Gastroesophageal sphincter (tissue), 3 donors: ENCODE measurements around the gene INPP5D.

ENCODE experiments used
- EP300 ChIP-seq: sonication (generic); formaldehyde crosslinking; IDR thresholded peaks from one replicate; pipeline ENCODE4 v1.6.1; 2017; ENCODE audit warnings: antibody characterized with exemption, mild to moderate bottlenecking
- POLR2A ChIP-seq, 2 donors: fragments of 450-650 bp; IDR thresholded peaks; one replicate each; pipeline ENCODE4 v1.6.1; 2017; ENCODE audit warnings: antibody characterized with exemption in 2 of 2, mild to moderate bottlenecking in 2 of 2, moderate library complexity in 1 of 2
- POLR2AphosphoS5 ChIP-seq: sonication (generic); formaldehyde crosslinking; IDR thresholded peaks from one replicate; pipeline ENCODE4 v1.6.1; 2017; ENCODE audit warnings: antibody characterized with exemption
- TF ChIP-seq, protein P1 (sequence below), 4 experiments: fragments of 200-600 bp in 2 of 4; fragments of 450-650 bp in 2 of 4; sonication (generic) in 1 of 4; IDR thresholded peaks; one replicate each; pipeline ENCODE4 v1.5.1; 2017 to 2019; ENCODE audit warnings: antibody characterized with exemption in 4 of 4, mild to moderate bottlenecking in 2 of 4, moderate library complexity in 2 of 4

DNA sequence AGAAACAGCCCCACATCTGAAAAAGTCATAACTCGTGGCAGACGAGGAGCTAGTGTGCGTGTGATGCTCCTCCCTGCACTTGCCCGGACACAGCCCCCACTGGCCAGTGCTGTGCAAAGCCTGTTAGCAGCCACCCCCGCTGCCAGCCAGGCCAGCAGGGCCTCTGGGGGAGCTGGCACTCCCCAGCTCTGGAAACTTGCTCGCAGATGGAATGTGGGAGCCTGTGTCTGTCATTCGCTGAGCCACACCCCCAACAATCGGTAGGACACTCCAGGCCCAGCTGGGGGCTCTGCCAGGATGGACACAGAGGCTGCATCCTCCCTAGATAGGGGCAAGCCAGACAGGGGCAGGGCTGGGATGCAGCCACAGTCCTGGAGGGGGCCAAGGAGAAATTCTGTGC lies 128.9 kb downstream of the INPP5D start:
- TF ChIP-seq, protein P1, sequence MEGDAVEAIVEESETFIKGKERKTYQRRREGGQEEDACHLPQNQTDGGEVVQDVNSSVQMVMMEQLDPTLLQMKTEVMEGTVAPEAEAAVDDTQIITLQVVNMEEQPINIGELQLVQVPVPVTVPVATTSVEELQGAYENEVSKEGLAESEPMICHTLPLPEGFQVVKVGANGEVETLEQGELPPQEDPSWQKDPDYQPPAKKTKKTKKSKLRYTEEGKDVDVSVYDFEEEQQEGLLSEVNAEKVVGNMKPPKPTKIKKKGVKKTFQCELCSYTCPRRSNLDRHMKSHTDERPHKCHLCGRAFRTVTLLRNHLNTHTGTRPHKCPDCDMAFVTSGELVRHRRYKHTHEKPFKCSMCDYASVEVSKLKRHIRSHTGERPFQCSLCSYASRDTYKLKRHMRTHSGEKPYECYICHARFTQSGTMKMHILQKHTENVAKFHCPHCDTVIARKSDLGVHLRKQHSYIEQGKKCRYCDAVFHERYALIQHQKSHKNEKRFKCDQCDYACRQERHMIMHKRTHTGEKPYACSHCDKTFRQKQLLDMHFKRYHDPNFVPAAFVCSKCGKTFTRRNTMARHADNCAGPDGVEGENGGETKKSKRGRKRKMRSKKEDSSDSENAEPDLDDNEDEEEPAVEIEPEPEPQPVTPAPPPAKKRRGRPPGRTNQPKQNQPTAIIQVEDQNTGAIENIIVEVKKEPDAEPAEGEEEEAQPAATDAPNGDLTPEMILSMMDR (IDR thresholded peaks at IDR 0.05) = no peak
- TF ChIP-seq POLR2A (IDR thresholded peaks at IDR 0.05) (no peak), POLR2AphosphoS5 (no peak), EP300 (no peak)
